GM21381 (cell line): ENCODE data around the gene SMDT1.
A peak's percentile ranks its signal among the peaks of the same experiment; 100 is the strongest.

Experiments used
- ATAC-seq: cut with Tn5 transposase; IDR thresholded peaks from one replicate; pipeline ENCODE4 v1.9.1; 2021; ENCODE audit warnings: mild to moderate bottlenecking, moderate library complexity; ENCODE audit not compliant: unreplicated experiment

The SMDT1 gene, protein sequence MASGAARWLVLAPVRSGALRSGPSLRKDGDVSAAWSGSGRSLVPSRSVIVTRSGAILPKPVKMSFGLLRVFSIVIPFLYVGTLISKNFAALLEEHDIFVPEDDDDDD

GRCh38 chr22:42079319-42080251 lies at the start of gene SMDT1:
Gene SMDT1, plus strand, starts transcription at chr22:42079700. Its CDS starts 69 bp downstream, at chr22:42079769.
- peak; percentile 85 for ATAC-seq

GRCh38 chr22:42033263-42034181 lies 46.0 kb upstream of the SMDT1 start:
- no peak for ATAC-seq

- ATAC-seq = no peak
These were observed 44.2 kb upstream of the SMDT1 start for GRCh38 chr22:42035256-42035655.

DNA sequence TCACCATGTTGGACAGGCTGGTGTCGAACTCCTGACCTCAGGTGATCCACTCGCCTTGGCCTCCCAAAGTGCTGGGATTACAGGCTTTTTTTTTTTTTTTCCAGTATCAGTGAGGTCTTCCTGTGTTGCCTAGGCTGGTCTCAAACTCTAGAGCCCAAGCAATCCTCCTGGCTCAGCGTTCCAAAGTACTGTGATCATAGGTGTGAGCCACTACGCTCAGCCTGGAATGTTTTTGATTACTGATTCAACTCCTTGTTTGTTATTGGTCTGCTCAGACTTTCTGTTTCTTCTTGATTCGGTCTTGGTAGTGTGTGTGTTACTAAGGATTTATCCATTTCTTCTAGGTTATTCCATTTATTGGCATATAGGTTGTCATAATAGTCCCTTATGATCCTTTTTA lies 40.2 kb upstream of the SMDT1 start:
- ATAC-seq = no peak

GRCh38 chr22:42041784-42042183 lies 37.7 kb upstream of the SMDT1 start:
- ATAC-seq = no peak

DNA sequence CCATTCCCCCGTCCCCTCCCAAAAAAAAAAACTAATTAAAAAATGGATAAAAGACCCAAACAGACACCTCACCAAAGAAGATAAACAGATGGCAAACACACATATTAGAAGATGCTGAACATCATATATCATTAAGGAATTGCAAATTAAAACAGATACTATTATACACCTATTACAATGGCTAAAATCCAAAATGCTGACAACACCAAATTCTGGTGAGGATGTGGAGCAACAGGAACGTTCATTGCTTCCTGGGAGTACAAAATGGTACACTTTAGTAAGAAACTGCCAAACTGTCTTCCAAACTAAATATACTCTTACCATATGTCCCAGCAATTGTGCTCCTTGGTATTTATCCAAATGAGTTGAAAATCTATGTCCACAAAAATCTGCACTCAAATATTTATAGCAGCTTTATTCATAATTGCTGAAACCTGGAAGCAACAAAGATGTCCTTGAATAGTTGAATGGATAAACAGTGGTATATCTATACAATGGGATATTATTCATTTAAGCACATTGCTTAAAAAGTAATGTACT lies 28.8 kb upstream of the SMDT1 start:
- no peak for ATAC-seq

DNA sequence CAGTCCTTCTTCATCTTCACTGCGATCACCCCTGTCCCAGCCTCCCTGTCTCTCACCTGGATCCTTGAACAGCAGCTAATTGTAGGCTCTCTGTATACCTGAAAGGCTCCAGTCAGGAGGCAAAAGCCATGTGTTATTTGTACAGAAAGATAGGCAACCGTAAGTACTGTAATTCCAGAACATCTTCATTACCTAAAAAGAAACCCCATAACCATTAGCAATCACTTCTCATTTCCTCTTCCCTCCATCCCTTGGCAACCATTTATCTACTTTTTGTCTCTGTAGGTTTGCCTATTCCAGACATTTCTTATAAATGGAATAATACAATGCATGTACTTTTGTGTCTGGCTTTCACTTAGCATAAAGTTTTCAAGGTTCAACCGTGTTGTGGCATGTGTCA lies 26.7 kb upstream of the SMDT1 start:
- no peak for ATAC-seq

DNA sequence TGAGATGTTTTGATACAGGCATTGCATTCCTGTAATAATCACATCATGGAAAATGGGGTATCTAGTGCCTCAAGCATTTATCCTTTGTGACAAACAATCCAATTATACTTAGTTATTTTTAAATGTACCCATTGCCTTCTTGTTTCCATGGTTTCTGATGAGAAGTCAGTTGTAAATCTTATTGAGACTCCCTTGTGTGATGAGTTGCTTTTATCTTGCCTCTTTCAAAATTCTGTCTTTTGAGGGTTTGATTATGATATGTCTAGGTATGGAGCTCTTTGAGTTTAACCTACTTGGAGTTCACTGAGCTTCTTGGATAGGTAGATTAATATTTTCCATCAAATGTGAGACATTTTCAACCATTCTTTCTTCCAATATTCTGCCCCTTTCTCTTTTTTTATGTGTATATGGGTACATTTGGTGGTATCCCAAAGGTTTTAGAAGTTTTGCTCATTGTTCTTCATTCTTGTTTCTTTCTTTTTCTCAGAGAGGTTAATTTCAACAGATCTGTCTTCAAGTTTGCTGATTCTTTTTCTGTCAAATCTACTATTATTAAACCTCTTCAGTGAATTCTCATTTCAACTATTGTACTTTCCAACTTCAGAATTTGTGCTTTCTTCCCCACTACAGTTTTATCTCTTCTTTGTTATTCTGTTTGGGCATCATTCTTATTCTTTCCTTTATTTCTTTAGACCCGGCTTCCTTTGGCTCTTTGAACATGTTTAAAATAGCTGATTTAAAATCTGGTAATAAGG lies 22.6 kb upstream of the SMDT1 start:
- no peak for ATAC-seq

GRCh38 chr22:42060489-42060888 lies 19.0 kb upstream of the SMDT1 start:
- no peak for ATAC-seq

DNA sequence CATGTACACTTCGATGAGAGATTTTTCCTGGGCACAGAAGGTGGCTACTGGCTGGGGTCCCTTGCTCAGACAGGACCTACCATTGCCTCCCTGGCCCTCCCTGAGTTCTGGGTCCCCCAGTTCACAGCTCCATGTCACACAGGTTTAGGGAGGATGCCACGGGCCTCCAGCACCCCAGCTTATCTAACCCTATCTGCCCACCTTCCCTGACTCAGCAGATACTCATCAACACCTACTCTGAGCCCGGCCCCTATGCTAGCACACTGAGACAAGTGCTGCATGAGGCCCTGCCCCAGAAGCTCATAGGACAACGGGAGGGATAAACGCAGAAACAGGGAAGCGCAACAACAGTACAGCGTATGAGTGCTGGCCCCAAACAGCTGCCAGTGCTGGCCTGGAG lies 18.5 kb upstream of the SMDT1 start:
- no peak for ATAC-seq

GRCh38 chr22:42062506-42063170 lies 16.9 kb upstream of the SMDT1 start:
- no peak for ATAC-seq

DNA sequence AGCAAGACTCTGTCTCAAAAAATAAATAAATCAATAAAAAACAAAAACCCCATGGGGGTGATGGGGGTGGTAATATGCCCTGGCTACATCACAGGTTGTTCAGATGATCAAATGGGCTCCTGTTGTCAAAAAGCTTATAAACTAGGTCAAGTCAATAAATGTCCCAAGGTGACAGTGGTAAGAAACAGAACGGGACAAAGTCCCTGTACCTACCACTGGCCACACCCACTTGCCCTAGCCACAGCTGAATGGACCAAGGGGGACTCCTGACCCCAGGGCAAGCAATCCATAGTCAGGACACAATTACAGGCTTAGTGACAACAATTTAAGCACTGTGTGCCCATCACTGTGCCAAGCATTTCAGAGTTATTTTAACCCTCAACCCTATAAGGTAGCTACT lies 14.9 kb upstream of the SMDT1 start:
- no peak for ATAC-seq

DNA sequence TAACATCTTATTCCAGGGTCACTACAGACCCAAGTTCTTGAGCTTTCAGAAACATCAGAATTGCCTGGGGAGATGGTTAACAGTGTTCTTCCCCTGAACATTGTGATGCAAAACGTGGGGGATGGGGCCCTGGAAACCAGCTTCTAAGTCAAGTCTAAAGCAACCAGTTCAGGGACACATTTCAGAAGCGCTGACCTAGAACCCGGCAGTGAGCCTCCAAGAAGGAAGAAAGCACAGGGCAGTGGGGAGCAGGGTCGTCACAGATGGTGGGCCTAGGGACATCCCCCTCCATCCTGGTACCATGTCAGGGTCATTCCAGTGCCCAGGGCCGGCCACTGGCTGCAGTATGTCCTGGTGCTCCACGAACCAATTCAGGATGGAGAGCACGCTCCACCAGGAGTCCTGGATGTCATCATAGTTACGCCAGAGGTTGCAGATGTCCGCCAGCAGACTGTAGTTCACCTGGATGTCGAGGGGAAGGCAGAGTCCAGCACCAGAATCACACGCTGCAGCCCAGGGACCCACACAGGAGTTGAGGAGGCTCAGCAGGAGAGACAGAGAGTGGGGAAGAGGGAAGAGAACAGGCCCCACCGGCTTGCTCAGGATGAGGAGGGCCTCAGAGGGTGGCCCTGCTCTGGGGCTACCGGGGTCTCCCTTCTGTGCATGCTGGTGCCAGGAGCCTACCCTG lies 13.9 kb upstream of the SMDT1 start:
- ATAC-seq = no peak

GRCh38 chr22:42066126-42066761 lies 13.3 kb upstream of the SMDT1 start:
- no peak for ATAC-seq

DNA sequence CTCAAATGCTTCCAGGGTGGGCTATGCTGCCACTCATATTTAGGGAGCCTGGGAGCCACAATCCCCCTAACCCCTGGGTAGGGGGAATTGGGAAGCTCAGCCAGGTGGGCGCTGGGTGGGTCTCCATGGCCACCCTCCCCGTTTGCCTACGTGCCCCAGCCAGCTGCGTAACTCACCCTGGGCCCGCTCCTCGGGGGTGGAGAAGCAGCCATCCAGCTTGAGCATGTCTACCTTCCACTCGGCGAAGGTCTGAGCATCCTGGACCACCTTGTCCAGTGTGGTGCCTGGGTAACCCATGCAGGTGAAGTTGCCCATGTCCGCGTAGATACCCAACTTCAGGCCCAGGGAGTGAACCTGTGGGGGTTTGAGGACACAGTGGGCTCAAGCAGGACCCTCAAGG lies 12.6 kb upstream of the SMDT1 start:
- no peak for ATAC-seq

GRCh38 chr22:42067671-42068251 lies 11.7 kb upstream of the SMDT1 start:
- no peak for ATAC-seq

- no peak for ATAC-seq
These were observed 11.2 kb upstream of the SMDT1 start for GRCh38 chr22:42068291-42068690.

GRCh38 chr22:42069801-42070516 lies 9.5 kb upstream of the SMDT1 start:
- ATAC-seq = no peak
